Activated T-cell treated with anti-CD3 and anti-CD28 coated beads for 24 hours (primary cell): ENCODE data around the gene SMAD2.

Experiments used
- DNase-seq: peaks from one replicate; pipeline ENCODE4 v3.0.0-alpha.2; 2020; ENCODE audit warnings: low read depth

SMAD2 gene

DNA sequence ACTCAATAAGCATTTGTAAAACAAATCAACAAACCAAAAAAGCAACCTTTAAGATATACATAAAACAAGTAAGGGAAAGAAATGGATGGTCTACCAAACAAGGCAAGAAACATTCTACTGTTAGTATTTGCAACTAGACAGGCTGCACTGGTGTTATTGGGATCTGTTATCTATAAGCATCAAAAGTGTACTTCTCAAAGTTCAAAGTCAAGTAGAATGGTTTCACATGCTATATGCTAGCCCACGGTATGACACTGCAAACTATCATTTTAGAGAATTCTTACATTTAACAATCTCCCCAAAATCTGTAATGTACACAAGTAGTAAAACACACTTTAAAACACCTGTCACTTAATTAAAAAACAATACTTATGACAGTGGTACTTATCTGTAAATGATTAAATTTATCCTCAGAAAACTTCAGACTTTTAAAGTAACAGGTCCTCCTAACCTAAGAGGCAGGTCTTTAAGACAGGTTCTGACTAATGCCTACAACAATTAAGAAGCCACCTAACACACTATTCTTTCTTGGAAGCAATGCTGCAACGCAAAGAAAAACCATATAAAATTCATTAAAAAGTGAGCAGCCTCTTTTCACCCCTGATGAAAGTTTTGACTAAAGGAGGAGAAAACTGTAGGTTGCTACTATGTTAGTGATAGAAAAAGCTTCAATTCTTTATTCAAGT lies 34.8 kb downstream of the SMAD2 start:
- DNase-seq: no peak

DNA sequence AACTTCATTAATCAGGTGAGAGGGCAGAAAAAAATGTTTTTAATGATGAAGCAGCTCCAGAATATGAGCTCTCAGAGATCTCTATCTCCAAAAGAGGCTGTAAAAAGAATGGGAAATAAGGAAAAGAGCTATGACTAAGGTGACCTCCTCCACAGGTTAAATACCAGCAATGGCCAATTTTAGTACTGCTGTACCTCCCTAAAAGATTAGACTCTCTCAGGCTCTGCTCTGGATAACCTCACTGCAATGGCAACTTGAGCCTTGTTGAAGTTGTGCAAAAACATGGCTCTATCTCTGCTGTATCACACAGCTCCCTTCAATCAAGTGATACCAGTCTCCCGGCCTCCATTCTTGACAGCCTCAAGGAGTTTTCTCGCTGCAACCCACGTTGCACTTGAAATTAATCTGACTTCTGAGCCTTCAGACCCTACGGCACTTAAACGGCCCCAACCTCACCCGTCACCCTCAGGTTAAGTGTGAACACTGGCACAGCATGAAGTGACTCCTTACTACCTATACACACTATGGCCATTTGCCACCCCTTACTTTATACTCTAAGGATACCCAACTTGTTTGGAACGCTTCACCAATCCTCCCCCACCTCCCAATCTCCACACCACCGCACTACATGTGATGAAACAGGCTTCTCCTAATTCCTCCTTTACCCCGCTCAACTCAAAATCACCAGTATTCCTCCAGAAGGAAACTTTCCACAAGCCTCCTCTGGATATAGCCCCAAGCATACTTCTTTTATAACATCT lies 36.3 kb downstream of the SMAD2 start:
- DNase-seq: no peak

DNA sequence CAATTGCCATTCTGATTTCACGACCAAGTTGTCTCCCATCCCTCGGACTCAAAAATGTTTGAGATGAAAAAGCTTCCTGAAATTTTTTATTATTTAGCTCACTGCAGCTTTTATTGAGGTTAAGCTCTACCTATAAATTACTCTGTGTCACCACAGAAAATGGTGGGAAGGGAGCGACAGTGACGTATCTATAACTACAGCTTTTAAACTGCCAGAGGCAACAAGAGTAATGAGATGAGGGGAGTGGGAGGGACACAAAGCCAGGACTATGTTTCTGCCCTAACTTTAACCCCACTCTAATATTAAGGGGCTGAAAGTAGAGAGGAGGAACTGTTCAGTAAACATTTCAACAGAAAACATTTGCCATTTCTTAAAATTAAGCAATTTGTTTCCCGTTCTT lies 37.4 kb downstream of the SMAD2 start:
- DNase-seq: no peak

DNA sequence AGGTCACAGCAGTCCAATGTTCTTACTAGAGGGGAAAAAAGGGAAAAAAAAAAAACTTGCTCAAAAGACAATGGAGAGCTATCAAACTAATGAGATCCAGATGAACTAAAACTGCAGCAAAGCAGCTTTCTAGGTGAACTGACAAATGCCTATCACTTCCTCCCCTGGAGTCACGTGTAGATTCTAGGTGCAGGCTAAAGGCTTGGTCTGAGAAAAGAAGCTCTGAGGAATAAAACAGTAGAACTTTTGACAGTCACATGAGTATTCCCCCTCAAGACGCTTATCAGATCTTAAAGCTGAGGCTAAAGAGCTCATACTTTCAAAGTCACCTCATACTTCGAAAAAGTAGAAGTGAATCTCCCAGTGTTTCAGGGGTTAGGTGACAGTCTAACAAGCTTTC lies 42.3 kb downstream of the SMAD2 start:
- no peak for DNase-seq

DNA sequence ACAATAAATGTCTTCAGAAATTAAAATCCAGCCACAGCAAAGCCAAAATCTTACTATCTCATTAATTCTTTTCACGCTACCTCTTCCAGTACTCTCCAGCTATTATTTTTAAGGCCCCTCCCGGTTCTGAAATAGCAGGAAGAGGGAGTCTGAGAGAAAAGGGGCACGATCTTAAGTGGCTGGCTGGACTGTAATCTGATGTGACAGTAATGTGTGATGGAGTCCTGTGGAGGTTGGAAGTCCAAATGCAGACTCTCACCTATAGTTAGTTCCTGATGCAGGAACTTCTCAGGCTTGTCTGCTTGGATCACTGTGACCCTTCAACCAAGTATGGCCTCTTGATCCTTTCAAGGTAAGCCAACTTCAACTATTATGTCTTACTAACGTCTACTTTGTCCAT lies 43.2 kb downstream of the SMAD2 start:
- DNase-seq: no peak

DNA sequence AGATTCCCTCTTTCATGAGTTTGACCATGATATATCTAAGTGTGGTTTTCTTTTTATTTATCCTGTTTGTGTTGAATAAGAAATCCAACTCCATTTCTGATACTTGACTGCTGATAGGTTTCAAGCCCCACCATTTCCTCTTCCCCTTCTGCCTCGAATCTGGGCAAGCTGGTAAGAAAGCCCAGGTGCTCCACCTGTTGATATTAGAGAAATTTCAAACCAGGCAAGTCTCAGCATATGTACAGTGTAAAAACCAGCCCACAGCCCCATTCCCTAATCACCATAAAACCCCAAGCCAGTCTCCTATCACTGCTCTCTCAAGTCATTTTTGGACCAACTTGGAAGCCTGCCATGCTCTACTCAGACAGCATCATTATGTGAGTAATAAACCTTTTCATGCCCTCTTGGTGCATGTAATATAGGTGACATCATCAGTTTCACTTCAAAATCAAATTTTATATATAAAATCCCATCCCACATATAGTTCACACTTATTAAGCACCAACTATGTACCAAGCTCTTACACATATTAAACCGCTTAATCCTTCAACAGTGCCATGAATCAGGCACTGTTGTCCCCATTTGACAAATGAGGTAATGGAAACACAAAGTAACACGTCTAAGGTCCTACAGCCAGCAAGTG lies 46.6 kb downstream of the SMAD2 start:
- DNase-seq: peak; percentile 28

DNA sequence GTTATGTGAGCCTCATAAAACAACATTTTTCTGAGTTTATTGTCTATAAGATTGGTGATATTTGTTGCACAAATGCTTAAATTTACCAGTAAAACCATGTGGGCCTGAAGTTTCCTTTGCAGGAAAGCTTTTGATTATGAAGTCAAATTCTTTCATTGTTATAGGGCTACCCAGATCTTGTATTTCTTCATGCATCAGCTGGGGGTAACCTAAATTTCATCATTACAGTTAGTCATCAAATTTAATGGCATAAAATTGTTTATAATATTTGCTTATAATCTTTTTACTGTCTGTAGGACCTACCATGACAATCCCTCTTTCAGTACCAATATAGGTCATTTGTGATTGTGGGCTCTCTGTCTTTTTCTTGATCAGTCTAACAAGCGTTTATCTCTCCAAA lies 47.8 kb downstream of the SMAD2 start:
- no peak for DNase-seq

DNA sequence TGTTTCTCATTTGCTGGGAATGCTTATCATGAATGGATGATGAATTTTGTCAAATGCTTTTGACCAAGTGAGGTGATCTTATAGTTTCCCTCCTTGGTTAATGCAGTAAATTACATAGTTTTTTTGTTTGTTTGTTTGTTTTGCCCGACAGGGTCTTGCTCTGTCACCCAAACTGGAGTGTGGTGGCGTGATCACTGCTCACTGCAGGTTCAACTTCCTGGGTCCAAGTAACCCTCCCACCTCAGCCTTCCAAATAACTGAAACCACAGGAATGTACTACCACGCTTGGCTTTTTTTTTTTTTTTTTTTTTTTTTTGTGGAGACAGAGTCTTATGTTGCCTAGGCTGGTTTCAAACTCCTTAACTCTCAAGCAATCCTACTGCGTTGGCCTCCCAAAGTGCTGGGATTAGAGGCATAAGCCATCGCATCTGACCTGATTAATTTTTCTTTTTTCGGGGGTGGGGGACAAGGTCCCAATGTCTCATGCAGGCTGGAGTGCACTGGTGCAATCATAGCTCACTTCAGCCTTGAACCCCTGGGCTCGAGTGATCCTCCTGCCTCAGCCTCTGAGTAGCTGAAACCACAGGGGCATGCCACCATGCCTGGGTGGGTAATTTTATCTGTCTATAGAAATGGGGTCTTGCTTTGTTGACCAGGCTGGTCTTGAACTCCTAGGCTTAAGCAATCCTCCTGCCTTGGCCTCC lies 48.6 kb downstream of the SMAD2 start:
- DNase-seq: no peak

DNA sequence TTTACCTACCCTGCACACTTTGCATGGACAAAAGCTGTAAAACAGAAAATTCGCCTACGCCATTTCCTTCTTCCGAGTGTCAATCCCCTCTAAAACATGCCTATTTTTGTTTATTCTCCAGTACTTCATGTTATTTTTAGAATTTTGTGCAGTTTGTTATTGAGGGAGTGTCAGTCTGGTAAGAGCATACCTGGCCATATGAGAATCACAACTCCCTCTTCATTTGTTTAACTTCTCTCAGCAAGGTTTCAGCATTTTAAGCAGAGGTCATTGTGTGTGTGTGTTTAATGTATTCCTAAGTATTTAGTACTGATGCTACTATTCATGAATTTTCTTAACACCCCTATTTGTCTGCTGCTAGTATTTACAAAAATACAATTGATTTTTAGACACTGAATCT lies 49.4 kb downstream of the SMAD2 start:
- no peak for DNase-seq

DNA sequence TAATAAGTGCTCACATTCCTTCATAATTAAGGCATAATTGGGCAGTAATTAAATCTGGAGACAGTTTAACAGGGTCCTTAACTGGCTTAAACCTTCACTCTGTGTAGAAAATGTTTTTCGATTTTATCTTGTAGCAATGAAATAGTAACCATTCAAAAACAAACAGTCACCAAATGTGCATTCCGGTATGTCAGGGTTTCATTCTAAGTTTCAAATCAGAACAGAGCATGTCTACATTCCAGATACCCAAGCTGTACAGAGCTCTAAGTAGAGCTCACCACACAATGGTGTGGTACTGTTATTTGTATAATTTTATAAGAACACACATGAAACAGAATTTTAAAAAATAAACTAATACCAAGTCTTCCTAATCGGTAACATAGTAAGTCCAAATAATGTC lies 52.6 kb downstream of the SMAD2 start:
- DNase-seq: no peak

DNA sequence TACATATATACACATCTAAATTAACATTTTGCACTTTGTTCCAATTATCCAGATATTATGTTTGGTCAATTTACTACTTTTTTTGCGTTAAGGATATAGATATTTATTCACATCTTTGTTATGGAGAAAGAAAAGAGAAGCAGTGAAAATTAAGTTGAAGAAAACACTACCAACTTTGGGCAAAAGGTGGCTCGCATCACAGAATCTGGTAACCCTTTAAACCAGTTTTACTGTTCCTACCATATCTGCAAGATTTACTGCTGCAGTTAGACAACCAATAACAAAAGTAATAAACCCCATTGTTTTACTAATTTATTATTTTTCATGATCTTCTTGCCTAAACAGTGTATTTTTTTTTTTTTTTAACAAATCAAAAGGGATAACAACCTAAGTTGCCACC lies 53.6 kb downstream of the SMAD2 start:
- DNase-seq: no peak

DNA sequence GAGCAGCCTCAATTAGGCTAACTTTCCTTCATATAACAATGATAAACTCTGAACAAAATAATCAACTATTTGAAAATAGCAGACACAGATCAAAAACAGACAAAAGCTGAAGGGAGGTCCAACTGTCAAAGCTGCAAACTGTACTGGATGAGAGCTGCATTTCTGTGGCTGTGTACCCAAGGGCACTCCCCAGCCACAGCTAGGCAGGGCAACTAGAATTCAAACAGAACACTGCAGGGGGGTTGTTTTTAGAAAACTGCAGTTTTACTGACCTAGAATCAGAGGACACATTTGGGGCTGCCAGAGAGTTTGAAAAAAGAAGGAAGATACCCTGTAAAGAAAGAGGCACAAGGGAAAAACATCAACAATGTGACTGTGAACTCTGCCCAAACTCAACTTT lies 56.8 kb downstream of the SMAD2 start:
- DNase-seq: no peak

DNA sequence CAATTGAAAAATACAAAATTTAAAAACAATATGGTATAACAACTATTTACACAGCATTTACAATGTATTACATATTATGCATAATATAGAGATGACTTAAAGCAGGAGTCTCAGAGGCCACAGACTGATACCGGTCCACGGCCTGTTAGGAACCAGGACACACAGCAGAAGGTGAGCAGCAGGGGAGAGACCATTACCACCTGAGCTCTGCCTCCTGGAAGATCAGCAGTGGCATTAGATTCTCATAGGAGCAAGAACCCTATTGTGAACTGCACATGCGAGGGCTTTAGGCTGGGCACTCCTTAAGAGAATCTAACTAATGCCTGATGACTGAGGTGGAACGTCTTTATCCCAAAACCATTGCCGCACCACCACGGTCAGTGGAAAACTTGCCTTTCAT lies 58.0 kb downstream of the SMAD2 start:
- DNase-seq: no peak

DNA sequence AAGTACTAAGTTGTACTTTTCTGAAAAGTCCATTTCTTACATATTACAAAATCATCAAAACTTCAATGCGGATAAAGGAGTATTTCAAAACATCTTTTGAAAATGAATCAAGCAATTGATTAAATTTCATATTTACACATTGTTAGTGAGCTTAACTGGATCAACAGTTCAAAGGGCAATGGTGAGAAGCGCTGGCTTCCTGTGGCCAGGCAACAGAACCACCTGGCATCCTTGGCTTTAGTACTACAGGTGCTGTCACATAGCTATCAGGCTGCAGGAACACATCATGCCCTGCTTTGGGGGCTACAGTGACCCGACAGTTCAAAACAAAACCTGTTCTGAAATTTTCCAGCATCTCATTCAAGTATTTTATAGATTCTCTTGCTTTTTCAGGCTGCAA lies 59.2 kb downstream of the SMAD2 start:
- DNase-seq: no peak

DNA sequence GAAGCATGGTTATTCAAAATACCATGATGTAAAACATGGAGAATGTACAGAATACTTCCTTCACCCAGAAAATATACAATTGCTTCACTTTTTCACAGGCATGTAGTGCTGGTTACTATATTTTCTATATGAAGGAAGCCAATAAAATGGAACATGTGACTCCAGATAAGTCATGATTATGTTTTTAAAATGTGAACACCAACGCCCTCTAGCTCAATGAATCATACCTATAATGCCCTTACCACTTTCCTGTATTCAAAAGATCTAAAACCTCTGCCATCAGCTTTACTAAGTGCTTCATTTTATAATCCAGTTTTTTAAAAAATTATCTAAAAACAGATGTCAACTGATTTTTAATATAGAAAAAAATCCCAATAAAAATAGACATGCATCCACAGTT lies 59.9 kb downstream of the SMAD2 start:
- no peak for DNase-seq

DNA sequence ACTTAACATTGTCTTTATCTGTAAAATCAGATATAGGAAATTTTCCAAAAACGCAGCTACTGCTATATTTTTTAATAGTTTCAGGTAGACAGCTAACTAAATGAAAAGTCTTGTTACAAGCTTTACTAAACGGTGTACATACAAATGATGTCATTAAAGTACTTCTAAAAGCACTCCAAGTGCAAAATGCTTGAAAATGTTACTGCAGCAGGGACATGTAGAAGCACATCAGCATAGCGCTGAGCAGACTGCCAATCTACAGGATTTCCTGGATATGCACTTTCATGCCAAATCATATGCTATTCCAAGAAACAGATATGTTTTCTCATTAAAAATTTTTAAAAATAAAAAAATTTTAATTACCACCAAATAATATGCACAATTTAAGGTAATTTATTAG lies 61.7 kb downstream of the SMAD2 start:
- no peak for DNase-seq

DNA sequence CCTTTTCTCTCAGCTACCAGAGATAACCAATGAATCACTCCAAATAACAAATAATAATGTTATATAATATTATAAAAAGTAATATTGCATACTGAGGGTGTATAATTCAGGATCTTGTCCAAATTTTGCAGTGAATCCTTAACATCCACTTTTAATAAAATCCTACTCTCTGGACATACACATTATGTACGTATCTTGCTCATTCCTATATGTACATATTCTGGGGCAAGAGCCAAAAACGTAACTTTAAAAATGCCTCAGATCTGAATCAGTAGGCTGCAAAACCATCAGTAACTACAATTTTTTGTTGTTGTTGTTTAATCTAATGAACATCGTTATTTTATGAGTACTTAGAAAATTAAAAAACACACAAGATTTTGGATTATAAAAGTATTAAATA lies 65.3 kb downstream of the SMAD2 start:
- no peak for DNase-seq

DNA sequence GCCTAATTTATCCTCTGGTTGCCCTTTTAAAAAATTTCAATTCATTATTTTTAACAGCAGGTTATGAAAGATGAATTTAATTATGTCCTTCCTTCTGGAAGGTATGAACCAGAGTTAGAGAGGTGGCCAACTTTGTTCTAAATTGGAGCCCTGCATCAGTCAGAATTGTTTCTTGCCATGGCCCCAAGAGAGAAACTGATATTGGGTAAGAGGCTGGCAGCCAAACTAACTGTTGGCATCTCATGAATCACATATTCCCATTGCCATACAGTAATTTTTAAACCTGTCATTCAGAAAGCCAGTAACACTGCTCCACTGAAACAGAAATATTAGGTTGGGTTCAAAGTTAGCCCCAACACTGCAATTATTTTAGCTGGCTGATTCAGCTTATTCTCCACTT lies 67.4 kb downstream of the SMAD2 start:
- no peak for DNase-seq

DNA sequence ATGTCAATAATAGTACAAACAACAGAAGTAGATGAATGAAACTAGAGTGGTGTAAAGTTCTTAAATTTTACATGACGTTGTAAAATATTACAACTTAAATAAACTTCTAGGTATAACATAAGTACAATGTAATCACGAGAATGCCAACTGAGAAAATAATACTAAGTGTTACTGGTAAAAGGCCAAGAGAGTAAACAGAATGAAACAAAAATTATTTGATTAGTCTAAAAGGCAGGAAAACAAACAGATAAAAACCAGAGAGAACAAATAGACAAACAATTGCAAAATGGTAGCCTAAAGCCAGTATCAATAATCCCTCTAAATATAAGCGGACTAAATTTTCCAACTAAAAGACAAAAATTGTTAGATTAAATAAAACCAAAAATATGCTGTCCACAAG lies 71.9 kb downstream of the SMAD2 start:
- DNase-seq: no peak

DNA sequence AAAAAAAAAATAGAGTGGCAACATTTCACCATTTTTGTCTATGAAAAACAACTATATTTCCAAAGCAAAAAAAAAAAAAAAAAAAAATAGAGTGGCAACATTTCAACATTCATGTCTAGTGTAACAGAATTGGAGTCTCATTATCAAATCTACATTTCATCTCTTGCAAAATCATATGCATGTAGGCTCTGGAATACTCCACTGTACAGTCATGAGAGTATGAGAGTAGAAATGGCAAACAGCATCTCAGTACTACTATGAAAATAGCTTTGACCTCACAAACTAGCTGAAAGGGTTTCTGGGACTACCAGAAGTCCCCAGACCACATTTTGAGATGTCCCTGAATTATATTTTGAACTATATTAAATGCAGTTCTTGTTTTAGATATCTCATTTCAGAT lies 82.8 kb downstream of the SMAD2 start:
- DNase-seq: no peak

DNA sequence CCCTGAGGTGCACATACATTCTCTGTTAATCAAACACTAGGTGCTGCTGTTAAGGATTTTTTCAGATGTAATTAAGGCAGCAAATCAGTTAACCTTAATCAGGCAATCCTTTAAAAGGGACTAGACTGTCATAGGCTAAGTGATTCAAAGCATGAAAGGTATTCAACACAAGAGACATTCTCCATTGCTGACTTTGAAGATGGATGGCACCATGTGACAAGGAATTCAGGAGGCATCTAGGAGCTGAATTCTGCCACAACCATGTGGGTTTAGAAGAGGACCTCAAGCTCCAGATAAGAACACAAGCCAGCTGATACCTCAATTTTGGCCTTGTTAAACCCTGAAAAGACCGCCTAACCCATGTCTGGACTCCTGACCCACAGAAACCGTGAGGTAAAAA lies 84.0 kb downstream of the SMAD2 start:
- no peak for DNase-seq

DNA sequence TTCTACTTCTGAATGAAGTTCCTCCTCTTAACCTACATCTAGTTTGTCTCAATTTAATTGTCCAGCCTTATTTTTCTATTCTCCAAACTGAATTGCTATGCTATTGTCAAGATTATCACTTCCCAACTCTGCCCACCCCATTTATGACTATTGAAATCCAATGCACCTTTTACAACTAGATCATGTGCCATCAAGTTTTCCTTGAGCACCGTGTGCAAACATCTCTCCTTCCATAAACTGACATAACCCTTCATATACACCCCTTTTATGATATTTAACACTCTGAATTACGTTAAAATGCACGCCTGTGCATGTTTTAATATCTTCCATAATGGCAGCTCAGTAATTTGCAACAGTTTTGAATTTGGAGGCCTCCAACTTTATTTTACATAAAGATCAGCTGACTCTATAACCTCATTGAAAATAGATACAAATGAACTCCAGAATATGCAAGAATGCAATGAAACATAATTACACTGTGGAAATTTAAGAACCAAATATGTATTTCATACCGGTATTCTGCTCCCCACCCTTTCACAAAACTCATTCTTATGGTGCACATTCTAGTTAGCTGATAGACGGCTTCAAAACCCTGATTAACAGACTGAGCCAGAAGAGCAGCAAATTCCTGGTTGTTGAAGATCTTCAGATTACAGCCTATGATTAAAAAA lies 85.5 kb downstream of the SMAD2 start:
- no peak for DNase-seq
